HG03060 (cell line): ENCODE results near the gene VEZT.
"Not testable (repeated sequence)": the region's sequence is repeated elsewhere in the genome, so short reads cannot be mapped to it uniquely, and the experiment has no call there.

Experiments
- ATAC-seq: cut with Tn5 transposase; IDR thresholded peaks from one replicate; pipeline ENCODE4 v1.9.1; 2021; ENCODE audit warnings: low read depth, moderate number of reproducible peaks; ENCODE audit not compliant: unreplicated experiment

The VEZT gene

DNA sequence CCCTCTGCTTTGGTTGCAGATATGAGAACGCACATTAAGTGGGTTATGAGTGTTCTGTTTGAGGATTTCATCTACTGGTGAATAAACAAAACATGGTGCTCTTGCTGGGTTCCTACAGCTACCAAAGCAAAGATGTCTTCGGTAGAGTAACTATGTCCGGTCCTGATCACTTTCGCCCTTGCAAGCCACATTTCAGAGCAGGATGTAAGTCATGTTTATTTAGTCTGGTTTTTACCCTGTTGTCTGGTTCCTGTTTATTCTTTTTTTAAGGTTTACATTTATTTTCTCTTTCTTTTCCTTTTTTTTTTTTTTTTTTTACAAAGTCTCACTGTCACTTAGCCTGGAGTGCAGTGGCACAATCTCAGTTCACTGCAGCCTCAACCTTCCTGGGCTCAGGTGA is 99.2 kb downstream of the VEZT start:
- no peak for ATAC-seq

DNA sequence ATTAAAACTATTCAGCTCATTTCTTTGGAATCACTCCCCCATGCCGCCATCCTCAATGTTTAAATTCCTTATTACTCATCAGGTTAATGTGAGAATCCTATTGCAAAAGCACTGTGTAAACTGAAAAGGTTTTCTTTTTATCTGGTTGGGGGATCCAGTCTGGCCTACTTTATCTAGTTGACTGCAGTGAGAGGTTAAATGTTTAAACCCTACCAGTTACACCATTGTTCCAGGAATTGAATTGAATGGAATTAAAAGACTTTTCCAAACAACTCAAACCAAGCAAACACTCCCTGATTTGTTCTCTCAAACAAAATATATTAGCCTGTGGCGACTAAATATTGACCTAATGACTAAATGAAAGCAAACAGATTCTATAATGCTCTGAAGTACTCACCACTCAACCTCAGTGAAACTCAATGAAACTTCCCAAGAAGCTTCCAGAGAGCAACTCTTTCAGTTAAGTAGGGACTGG is 100.5 kb downstream of the VEZT start:
- no peak for ATAC-seq

DNA sequence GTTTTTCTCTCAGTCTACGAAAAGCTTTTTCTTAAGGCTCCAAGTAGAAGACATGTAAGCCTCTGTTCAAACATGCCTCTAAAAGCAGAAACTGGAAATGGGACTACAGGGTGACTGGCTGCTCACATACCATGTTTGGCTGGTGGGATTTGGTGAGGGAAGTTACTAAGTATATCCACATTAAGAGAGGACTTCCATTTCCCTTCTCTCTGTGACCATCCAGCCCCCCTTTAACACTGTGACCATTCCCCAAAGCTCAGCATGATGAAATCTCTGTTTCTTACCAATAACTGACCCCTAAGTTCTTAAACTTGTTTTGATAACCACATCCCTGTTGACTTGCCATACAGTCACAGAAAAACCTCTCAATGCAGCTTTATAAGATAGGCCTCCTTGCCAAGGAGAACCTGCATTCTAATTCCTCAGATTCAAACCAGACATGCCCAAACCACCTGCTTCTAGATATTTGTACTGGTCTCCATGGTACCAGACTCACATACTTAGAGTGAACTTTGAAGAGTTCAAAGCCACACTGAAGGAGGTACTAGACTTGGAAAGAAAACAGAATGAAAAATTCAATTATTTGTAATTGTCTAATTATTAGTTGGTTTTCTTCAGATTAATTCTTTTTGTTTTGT is 102.2 kb downstream of the VEZT start:
- no peak for ATAC-seq

DNA sequence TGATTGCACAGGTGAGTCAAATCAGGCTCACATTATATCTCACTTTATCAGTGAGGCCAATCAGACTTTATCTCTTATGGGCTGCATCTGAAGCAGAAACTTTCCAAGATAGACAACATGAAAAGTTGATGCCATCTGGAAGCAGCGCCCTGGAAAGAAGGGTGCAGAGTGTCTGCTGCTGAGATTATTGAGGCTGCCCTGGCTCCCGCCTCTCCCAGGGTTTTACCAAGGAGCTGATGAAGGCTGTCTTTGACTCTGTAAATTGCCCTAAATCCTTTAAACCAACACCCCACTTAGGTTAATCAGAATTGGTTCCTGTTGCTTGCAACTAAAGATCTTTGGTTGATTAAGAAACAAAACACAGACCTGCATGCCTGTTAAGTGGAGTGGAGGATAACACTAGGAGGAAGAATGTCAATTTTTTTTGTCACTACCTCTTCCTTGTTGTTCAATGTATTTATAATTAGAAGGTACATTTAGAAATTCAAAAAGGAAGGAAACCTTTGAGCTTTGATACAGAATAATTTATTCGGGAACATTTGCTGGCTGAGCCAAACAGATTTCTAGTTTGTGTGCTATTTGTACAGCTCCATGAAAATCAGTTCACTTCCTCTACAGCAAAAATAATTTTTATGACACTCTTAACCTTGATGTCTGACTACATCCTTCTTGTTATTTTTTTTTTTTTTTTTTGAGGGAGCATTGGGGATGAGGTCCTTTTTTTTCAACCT is 104.1 kb downstream of the VEZT start:
- ATAC-seq: no peak

DNA sequence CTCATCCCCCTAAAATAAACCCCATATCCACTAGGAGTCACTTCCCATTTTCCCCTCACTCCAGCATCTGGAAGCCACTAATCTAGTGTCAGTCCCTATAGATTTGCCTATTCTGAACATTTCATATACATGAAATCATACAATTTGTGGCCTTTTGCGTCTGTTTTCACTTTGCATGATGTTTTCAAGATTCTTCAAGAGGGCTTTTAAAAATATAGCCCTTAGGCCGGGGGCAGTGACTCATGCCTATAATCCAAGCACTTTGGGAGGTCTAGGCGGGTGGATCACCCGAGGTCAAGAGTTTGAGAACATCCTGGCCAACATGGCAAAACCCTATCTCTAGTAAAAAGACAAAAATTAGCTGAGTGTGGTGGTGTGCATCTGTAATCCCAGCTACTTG is 104.7 kb downstream of the VEZT start:
- no peak for ATAC-seq

DNA sequence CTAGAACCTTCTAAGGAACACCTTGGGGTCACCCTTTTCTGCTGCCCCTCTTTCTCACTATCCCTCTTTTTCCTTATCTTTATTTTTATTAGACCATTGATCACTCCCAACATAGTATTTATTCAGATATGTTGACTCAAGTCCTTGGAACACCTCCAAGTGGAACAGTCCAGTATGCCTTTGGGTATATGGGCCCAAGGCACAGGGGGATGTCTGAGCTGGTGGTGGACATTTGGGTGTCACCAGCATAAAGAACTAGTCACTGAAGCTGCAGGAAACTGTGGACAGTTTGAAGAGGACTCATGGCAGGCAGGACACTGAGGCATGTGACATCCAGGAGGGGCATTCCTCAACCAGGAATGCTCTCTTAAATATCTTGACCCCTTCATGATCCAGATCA is 105.6 kb downstream of the VEZT start:
- ATAC-seq: no peak

DNA sequence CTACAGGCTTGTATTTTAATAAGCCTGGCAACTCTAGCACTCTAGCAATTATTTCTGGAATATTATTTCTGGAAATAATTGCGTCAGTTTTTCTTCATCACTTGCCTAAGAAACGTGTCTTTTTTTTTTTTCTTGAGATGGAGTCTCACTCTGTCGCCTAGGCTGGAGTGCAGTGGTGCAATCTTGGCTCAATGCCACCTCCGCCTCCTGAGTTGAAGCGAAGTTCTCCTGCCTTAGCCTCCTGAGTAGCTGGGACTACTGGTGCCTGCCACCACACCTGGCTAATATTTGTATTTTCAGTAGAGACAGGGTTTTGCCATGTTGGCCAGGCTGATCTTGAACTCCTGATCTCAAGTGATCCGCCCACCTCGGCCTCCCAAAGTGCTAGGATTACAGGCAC is 106.6 kb downstream of the VEZT start:
- not testable (repeated sequence) for ATAC-seq

DNA sequence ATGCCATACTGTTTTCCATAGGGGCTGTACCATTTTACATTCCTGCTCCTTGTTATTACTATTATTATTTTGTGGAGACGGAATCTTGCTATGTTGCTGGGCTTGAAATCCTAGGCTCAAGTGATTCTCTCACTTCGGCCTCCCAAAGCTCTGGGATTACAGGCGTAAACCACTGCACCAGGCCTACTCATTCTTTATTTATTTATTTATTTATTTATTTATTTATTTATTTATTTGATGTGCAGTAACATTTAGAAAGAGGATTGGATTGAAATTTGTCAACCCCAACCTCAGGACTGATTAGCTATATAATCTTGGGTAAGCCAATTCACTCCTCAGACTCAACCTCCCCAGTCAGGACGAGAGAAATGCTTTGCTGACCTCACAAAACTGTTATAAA is 107.9 kb downstream of the VEZT start:
- no peak for ATAC-seq

DNA sequence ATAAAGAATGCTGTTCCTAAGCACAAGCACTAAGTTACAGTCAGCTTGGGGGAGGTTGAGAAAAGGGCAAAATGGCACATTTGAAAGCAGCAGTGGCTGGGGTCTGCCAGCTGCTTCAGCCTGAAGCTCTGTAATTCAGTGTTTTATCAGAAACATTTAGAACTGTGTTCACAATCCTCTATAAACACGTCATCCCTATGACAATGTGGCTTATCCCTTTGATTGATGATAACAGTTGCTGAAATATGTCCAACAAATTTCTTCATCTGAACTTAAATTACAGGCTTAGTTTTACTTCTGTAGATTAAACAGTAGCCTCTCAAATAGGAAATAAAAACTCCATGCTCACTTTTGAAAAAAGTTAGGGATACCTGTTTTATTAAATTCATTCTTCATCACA is 108.8 kb downstream of the VEZT start:
- no peak for ATAC-seq

DNA sequence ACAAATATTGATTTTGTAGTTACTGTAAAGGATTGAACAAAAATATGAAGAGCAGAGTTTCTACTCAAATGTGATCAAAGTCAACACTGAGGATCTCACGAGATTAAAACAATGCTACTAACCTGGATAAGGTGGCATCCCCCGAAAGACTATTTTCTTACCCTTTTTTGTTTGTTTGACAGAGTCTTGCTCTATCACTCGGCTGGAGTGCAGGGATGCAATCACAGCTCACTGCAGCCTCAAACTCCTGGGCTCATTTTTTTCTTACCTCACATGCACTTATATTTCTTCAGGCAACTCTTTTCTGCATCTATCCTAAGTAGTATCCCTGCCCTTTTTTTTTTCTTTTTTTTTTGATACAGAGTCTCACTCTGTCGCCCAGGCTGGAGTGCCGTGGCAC is 109.2 kb downstream of the VEZT start:
- no peak for ATAC-seq

DNA sequence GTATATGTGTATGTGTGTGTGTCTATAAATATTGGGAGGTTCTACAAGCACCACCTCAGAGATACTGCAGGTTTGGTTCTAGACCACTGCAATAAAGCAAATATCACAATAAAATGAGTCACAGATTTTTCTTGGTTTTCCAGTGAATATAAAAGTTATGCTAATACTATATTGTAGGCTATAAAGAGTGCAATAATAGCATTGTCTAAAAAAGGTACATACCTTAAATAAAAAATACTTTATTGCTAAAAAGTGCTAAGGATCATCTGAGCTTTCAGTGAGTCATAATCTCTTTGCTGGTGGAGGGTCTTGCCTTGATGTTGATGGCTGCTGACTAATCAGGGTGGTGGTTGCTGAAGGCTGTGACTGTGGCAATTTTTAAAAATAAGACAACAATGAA is 111.1 kb downstream of the VEZT start:
- ATAC-seq: no peak

DNA sequence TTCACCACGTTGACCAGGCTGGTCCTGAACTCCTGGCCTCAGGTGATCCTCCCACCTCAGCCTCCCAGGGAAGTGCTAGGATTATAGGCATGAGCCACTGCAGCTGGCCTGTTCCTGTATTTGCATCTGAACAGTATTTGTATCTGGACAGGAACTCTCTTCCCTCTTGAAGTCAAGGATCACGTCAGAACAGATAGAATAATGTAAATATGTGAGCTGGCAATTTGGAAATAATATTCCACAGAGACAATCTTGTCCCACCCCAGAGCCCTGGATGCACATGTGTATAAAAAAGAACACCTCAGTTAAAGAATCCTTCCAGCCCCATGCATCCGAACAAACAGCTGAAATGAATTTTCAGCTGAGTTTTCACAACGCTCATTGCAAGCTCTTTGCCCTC is 118.3 kb downstream of the VEZT start:
- ATAC-seq: no peak

DNA sequence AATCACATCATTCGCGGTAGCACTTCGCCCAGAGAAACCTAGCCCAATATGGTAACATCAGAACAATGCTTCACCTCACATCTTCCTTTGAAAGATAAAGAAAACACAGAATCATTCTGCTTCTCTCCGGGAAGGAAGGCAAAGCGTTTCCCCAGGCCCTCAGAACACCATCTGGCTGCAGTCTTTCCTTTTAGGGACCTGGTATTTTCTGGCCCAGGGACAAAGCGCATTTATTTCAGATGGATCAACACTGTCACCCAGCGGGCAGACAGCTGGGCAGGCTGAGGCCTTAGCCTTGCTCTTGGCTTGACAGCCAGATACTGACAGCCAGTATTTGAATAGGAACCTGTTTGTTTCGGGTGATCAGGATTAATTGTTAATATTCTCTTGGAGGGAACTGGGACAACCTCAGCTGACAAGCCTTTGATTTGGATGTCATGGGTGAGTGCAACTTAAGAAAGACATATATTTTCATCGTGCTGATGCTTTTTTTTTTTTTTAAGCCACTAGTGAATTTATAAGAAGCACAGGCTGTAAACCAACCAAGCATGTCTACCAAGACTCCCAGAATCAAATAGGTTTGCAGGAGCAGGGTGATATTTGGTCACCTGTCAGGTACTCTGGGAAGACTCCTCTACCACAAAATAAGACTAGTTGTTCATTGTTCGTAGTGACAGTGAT is 118.9 kb downstream of the VEZT start:
- no peak for ATAC-seq

DNA sequence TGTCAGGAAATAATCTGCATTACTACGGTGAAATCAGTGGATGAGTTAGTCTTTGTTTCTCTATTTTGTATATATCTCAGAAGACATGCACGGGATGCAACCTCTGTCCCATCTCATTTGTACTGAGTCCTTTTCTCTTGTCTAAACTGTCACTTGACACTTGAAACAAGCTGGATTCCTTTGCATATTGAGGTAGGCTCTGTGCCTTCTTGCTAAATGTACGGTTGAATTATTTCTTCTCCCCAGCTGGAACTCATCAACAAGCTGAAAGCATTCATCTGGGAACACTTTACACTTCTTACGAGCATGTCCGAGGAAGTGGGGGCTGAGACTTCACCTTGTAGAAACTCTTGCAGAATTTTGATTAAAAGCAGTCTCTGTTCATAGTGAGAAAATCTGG is 119.5 kb downstream of the VEZT start:
- no peak for ATAC-seq

DNA sequence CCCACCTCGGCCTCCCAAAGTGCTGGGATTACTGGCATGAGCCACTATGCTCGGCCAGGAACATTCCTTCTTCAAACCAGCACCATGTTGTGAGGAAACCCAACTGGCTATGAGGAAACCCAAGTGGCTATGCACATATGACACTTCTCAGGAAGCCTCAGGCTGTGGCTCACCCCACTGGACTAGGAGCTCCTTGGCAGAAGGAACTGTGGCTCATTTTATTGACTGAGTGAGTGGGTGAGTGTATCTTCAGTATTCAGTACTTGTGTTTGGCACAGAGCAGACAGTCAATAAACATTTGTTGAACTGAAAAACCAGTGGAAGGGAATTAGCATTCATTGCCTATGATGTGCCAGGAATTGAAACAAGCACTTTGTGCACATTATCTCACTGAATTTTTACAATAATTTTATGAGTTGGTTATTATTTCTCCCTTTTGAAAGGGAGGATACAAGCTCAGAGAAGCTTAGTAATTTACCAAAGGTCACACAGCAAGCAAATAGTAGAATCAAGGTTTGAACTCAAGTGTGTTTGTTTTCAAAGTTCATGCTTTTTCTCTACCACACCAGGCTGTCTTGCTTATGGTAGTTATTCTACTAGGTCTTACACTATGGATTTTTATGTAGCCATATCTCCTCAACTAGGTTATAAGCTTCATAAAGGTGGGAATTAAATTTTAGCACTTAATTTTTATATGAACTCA is 121.6 kb downstream of the VEZT start:
- no peak for ATAC-seq

DNA sequence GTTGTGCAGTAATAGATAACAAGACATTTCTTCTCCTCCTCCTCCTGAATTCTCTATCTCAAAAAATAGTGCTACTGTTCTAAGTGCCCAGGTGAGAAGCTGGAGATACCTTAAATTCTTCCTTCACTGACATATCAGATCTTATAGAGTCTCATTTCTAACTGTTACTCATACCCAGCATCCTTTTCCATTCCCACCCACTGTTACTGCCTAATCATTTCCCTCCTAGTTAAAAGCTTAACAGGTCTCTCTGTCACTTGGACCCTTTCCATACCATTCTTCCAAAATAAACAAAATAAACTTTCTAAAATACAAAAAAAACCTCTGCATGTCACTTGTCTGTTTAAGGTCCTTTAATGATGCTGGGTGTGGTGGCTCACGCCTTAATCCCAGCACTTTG is 124.4 kb downstream of the VEZT start:
- no peak for ATAC-seq

DNA sequence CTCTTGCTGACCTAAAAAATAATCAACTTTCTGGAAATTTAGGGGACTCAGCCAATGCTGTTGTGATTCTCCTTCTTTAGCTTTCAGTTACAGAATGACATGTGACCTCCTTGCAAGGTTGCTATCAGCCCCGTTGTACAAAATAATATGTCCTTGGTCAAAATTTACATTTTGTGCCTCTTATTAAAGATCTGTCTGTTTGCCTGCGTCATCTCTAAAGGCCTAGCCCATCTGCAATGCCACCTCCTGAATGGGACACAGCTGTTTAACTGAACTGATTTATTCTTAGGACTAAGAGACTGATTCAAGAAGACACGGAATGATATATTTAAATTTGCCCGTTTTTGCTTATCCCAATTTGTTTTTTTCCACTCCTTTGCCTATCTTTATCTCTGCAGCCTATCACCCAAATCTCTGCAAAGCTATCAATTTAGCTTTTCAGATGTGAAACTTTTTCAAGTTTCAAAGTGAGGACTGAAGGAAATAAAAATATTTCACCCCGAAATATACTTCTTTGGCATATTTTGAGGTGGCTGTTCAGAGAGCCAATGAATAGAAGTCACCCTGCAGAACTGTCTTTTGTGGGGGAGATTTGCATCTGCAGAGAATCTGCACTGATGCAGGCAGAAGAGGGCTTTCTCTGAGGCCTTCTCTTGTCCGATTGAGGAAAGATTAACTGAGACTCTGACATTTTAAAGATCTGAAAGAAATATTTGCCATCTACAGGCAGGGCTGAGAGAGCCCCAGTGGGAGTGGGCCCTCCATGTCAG is 126.0 kb downstream of the VEZT start:
- ATAC-seq: no peak

DNA sequence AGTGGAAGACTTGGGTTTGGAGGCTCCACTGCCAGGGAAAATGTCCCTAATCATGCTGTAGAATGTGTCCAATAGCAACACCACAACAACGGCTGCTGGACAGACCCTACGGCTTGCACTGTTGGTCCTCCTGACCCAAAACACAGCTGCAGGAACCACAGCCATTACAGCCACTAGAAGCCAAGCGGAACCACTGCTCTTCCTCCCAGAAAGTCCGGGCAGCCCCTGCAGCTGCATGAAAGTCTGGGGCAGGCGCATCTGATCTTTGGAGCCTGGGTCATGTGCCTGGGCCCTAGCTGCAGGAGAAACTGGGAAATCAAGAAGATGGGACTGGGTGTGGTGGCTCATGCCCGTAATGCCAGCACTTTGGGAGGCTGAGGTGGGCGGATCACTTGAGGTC is 131.7 kb downstream of the VEZT start:
- ATAC-seq: no peak

DNA sequence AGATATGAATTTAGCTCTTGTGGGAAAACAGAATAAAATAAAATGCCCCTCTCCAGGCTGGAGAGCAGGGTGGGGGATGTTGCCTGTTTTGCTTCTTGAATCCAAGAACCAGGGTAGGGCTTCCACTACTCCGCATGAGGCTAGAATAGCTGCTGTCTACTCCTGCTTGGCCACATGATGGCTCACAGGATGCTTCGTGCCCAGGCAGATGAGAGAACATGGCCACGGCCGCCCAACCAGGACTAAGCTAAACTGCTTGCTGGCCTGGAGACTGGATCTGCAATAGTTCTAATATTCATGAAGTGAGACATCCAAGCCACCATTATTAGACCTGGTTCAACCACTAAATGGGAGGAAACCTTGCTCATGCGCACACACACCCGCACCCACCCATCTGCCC is 134.1 kb downstream of the VEZT start:
- ATAC-seq: no peak
